Medulla oblongata (tissue), 1 donor: Measurements from ENCODE around the gene ASAP3.
"Not testable (repeated sequence)": the region's sequence is repeated elsewhere in the genome, so short reads cannot be mapped to it uniquely, and the experiment has no call there.

Experiments used
- DNase-seq: peaks from one replicate; pipeline ENCODE4 v3.0.0-alpha.2; 2015; ENCODE audit errors: extremely low spot score

ASAP3 gene

DNA sequence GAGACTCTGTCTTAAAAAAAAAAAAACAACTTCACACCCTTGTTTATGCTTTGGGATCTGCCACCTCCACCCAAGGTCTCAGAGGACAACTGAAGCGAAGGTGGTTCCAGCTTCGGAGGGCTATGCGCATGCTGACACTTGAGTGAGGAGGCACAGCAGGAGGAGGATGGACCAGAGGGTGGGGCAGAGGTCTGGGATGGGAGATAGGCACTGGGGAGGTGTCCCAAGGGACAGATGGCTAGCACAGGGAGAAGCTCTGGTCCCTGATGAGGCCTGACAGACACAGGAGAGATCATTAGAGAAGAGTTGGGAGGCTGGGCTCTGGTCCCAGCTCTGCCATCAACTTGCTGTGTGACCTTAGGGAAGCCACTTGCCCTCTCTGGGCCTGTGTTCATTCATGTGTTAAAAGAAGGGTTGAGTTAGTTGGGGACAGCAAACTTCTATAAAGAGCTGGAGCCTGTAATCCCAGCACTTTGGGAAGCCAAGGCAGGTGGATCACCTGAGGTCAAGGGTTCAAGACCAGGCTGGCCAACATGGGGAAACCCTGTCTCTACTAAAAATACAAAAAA lies 30.2 kb upstream of the ASAP3 start:
- DNase-seq: no peak

DNA sequence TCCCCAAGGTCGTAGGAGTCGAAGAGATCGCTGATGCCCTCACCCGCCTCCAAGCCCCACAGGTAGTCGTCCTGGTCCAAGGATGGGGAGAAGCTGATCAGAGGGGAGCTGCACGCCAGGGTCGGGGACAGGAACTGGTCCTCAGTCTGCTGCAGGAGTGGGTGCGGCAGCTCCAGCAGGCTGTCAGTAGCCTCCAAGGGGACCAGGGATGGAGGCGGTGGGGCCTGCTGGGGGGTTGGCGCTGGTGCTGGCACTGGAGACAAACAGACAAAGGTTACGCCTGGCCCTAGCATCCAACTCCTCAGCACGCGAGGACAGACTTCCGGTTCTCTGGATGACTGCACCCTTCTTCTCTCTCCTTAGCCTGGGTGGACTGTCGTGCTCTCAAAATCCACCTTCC lies 25.9 kb upstream of the ASAP3 start:
- DNase-seq: no peak

- DNase-seq: no peak
These were observed 22.6 kb upstream of the ASAP3 start for GRCh38 chr1:23506376-23507107.

DNA sequence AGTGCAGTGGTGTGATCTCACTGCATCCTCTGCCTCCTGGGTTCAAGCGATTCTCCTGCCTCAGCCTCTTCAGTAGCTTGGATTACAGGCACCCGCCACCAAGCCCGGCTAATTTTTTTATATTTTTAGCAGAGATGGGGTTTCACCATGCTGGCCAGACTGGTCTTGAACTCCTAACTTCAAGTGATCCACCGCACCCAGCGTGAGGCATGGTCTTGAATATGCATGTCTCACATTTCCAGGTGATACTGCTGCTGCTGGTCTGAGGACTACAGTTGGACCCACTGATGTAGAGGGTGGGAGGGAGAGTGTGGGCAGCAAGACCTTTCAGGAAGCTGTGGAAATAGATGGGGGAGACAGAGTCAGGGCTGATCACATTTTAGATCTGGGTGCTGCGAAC lies 21.9 kb upstream of the ASAP3 start:
- DNase-seq: no peak

GRCh38 chr1:23504156-23504555 lies 20.2 kb upstream of the ASAP3 start:
- DNase-seq: not testable (repeated sequence)

DNA sequence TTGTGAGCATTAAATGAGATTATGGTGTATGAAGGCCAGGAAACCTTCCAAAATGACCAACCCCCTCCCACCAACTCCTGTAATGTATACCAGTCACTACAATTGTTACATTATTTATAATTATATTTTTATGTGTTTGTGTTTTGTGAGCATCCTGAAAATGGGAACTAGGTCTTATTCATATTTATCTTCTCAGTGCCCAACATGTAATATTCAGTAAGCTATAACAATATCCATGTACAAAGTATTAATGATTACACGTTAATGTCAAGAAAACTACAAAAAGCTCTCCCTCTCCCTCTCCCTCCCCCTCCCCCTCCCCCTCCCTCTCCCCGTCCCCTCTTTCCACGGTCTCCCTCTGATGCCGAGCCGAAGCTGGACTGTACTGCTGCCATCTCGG lies 19.0 kb upstream of the ASAP3 start:
- DNase-seq: no peak

DNA sequence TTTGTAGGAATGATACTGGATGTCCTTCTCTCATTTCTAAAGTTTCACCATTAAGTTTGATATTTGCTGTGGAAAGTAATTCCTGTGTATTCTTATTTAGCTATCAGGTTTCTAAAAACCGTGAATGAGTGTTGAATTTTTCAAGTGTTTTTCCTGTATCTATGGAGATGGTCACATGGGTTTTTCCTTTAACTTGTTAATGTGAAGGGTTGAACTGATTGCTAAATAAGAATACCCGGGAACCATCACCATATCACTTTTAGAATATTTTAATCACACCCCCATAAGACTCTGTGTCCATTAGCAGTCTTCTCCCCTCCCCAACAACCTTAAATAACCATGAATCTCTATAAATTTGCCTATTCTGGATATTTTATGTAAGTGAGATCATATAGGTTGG lies 16.5 kb upstream of the ASAP3 start:
- no peak for DNase-seq

GRCh38 chr1:23497777-23498439 lies 13.9 kb upstream of the ASAP3 start:
- DNase-seq: no peak

GRCh38 chr1:23496490-23497181 lies 12.7 kb upstream of the ASAP3 start:
- DNase-seq: no peak

- not testable (repeated sequence) for DNase-seq
These were observed 10.9 kb upstream of the ASAP3 start for GRCh38 chr1:23494836-23495235.

- not testable (repeated sequence) for DNase-seq
These were observed 8.8 kb upstream of the ASAP3 start for GRCh38 chr1:23492776-23493175.

- DNase-seq: no peak
These were observed 8.2 kb upstream of the ASAP3 start for GRCh38 chr1:23492132-23492720.

- DNase-seq: no peak
These were observed 5.9 kb upstream of the ASAP3 start for GRCh38 chr1:23489842-23490241.

- DNase-seq: no peak
These were observed 988 bp upstream of the ASAP3 start for GRCh38 chr1:23485002-23485332.

- peak; percentile 79 for DNase-seq
These were observed 448 bp upstream of the ASAP3 start for GRCh38 chr1:23484253-23485001.

DNA sequence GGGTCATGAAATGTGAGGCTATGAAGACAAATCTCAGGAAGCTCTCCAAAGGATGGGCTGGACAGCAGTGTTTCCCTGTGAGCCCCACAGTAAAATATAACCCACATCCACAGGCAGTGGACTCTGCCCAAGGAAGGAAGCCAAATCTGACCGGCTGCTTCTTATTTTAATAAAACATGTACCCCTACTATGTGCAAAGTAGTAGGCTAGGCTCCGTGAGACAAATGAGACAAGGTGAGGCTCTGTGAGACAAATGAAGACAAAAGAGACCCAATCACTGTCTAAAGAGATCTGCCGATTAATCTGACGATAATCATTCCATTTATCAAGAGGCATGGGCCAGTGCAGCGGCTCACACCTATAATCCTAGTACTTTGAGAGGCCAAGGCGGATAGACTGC lies 2.1 kb downstream of the ASAP3 start:
- no peak for DNase-seq

DNA sequence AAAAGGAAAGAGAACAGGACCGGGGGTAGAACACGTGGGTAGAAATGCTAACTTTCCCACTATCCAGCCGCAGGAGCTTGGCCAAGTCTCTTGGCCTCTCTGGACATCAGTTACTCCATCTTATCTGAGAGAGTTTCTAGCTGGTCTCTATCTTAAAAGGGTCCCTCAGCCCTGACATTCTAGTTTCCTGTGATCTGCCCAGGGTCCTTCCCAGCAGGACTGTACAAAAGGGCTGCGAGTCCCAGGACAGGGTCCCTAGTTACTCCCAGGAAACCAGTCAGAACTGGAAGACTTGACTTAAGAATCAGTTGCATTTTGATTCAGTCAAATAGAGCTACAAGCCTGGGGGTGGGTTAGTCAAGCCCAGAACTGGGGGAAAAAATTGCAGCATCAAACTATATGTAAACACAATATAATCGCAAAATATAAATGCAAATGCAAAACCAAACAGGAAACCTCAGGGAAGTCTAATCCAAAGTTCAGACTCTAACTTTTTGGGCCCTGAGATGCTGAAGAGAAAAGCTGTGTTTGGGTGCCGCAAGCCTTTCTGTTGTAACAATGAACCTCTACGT lies 2.9 kb downstream of the ASAP3 start:
- no peak for DNase-seq

DNA sequence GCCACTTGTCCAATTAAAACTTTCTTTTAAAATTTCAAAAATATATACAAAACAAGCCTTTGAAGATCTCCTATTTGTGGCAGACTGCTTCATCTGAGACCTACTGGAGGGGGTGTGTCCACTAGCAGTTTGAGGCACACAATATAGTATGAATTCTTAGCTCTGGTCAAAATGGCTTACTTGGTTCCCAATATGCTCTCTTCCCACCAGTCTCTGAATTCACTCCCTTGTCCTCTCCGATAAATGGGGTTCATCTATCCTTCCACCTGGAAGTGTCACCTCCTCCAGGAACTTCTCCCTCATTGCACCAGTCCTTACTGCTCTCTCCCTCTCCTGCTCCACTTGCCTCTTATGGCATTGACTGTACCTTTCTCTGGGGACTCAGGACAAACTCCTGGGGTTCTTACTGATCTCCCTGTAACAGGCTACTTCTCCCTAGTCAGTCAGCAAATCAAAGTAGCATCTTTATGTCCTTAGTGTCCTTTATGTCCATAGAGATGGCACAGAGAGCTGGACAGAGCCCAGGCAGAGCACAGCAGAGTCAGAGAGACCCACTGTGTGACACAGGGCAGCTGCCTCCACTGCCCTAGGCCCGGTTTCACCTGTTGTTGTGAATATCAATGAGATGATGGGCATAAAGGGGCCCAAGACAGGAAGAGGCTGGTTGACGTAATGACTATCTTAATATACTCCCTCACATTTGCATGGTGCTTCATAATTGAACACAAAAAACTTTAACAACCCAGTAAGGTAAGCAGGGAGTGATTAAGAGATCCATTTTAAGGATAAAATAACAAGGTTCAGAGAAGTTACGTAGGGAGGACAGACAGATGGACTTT lies 3.6 kb downstream of the ASAP3 start:
- no peak for DNase-seq

- no peak for DNase-seq
These were observed 4.4 kb downstream of the ASAP3 start for GRCh38 chr1:23479666-23479941.

DNA sequence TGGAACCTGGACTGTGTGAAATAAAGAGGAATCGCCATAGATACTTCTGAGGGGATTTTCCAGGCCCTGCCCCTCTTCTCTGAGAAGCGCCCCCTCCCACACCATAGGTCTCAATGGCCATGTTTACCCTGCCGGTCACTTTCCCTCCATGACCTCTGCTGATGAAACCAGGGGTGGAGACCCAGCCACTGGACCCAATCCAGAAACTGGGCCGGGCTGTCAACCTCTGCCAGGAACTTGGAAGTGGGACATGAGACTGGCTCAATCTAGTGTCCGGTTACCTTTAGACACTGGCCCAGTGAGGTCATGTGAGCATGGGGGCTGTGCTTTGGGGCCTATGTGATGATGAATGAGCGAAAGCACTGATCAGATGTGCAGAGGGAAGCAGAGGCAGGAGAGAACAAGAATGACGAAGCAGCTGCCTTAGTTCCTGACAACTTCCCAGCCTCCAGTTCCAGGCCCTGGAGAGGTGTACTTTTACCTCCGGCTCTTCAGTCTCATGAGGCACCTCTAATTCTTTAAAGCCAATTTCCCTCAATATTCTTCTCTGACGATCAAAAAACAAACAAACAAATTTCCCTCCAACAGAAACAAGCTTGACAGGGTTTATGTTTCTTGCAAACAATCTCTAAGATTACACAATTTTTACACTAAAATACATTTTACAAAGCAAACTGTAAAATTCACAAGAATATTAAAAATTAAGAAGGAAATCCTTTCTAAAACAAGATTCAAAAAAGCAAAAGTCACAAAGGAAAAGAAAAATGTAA lies 4.9 kb downstream of the ASAP3 start:
- peak; percentile 54 for DNase-seq
